Left ventricle myocardium inferior (tissue), 1 donor: ENCODE measurements around the gene TRIM46. TPM values are rescaled to one million over a fixed set of nuclear protein-coding genes. Genes with fewer than 3 reads are reported as not detected.

Experiments used
- DNase-seq: peaks from one replicate; pipeline ENCODE4 v3.0.0-alpha.2; 2020
- H3K27ac ChIP-seq: fragments of 200-600 bp; replicated peaks from 2 replicates; pipeline ENCODE4 v1.8.0; 2021
- H3K27me3 ChIP-seq: fragments of 200-600 bp; 2 replicates; pipeline ENCODE4 v1.8.0; 2021; ENCODE audit warnings: low read depth
- H3K36me3 ChIP-seq: fragments of 200-600 bp; 2 replicates; pipeline ENCODE4 v1.8.0; 2021
- H3K4me1 ChIP-seq: fragments of 200-600 bp; 2 replicates; pipeline ENCODE4 v1.8.0; 2021
- H3K4me3 ChIP-seq: fragments of 200-600 bp; 2 replicates; pipeline ENCODE4 v1.8.0; 2021; ENCODE audit warnings: mild to moderate bottlenecking, moderate library complexity
- H3K9me3 ChIP-seq: fragments of 200-600 bp; replicated peaks from 2 replicates; pipeline ENCODE4 v1.8.0; 2021
- intact Hi-C: fragments of 100-400 bp; cut with micrococcal nuclease; formaldehyde crosslinking; loops from one replicate; pipeline ENCODE4 v1.11.0; 2022
- total RNA-seq: library from RNA; stranded (reverse); fragmentation: NEBNext Ultra II Directional; extraction: Animal tissue kit (Norgen Biotek cat#: 25700); gene quantifications from one replicate; pipeline ENCODE4 v1.2.1, GENCODE V29; 2021
- TF ChIP-seq, protein P1 (sequence below): fragments of 200-600 bp; IDR thresholded peaks from 2 replicates; pipeline ENCODE4 v1.8.0; 2021; ENCODE audit warnings: antibody characterized with exemption, mild to moderate bottlenecking, borderline replicate concordance
- donor health status: DM: no; HTN: yes; CAD: no; lungs with severe emphysema.

The TRIM46 gene
- total RNA-seq, 1 donor from 2014 or later, result 0.11 TPM

DNA sequence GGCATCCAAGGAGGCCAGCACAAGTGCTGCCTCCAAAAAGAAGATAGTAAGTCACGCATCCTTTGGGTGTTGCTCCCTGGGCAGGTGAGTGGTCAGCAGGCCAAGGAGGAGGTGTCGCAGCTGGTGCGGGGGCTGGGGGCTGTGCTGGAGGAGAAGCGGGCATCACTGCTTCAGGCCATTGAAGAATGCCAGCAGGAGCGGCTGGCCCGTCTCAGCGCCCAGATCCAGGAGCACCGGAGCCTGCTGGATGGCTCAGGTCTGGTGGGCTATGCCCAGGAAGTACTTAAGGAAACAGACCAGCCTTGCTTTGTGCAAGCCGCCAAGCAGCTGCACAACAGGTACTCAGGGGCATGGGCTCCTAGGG, 4.3 kb downstream of the TRIM46 start:
- Histone ChIP-seq H3K27ac (no peak overlapping the region), H3K4me3 (peak overlapping the region; percentile 40), H3K9me3 (no peaks in the 10 kb centered on the region), H3K27me3 (peaks cover 27% of the 10 kb centered on the region), H3K36me3 (no peaks in the 10 kb centered on the region), H3K4me1 (peaks cover 25% of the 10 kb centered on the region)
- no peak for DNase-seq
- intact Hi-C loops, result no loop called here
- TF ChIP-seq, protein P1, sequence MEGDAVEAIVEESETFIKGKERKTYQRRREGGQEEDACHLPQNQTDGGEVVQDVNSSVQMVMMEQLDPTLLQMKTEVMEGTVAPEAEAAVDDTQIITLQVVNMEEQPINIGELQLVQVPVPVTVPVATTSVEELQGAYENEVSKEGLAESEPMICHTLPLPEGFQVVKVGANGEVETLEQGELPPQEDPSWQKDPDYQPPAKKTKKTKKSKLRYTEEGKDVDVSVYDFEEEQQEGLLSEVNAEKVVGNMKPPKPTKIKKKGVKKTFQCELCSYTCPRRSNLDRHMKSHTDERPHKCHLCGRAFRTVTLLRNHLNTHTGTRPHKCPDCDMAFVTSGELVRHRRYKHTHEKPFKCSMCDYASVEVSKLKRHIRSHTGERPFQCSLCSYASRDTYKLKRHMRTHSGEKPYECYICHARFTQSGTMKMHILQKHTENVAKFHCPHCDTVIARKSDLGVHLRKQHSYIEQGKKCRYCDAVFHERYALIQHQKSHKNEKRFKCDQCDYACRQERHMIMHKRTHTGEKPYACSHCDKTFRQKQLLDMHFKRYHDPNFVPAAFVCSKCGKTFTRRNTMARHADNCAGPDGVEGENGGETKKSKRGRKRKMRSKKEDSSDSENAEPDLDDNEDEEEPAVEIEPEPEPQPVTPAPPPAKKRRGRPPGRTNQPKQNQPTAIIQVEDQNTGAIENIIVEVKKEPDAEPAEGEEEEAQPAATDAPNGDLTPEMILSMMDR, result no peak

DNA sequence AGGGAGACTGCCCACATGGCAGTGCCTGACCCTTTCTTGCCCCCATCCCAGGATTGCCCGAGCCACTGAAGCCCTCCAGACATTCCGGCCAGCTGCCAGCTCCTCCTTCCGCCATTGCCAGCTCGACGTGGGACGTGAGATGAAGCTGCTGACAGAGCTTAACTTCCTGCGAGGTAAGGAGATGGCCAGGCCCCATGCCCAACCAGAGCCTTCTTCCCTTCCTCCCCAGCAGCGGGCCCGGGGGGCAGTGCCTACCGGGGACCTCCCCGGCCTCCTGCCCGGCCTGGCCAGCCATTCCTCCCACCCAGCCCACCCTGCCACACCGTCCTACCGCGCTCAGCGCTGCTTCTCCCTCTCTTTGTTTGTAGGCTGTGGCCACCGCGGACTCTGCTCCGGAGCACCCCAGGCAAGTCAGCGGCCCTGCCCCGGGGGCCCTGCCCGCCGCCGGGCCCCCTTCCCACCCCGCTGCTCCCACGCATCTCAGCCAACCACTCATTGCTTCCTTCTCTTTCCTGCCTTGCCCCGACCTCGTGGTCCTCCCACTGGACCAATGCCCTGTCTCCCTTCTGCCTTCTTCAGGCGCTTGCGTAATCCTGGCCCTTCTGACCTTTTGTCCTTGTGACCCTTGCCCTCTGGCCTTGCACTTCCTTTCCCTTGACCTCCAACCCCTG, 4.9 kb downstream of the TRIM46 start:
- Histone ChIP-seq H3K36me3 (no peaks in the 10 kb centered on the region), H3K4me3 (peak overlapping the region; percentile 40), H3K4me1 (peaks cover 18% of the 10 kb centered on the region), H3K27me3 (peaks cover 25% of the 10 kb centered on the region), H3K27ac (no peak overlapping the region), H3K9me3 (no peaks in the 10 kb centered on the region)
- TF ChIP-seq, protein P1, result no peak
- intact Hi-C loops, result no loop called here
- no peak for DNase-seq

DNA sequence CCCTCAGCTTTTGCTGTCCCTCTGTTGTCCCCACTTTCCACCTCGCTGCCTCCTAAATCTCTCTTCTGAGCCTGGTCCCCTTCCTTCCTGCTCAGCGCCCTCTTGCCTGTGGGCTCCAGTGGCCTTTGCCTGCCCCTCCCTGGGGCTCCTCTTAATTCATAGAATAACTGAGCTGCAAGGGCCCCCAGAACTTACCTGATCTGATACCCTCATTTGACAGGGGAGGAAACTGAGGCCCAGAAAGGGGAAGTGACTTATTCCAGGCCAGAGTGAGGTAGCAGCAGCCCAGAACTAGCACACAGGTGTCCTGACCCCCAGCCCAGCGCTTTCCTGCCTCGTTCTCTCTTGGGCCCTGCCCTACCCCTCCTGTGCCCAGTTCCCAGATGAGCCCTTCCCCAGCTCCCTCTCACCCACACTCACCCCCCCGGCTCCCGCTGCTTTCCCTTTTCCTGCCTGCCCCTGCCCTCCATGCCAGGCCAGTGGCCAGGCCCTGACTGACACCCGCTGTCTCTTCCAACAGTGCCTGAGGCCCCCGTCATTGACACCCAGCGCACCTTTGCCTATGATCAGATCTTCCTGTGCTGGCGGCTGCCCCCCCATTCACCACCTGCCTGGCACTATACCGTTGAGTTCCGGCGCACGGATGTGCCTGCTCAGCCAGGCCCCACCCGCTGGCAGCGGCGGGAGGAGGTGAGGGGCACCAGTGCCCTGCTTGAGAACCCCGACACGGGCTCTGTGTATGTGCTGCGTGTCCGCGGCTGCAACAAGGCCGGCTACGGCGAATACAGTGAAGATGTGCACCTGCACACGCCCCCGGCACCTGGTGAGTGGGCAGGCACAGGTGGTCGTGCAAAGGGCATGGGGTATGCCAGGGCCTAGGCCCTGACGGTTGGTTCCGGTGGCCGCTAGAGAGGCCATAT, 5.7 kb downstream of the TRIM46 start:
- H3K4me3 ChIP-seq, result no peak overlapping the region
- H3K36me3 ChIP-seq, result no peaks in the 10 kb centered on the region
- intact Hi-C loops, result no loop called here
- H3K27ac ChIP-seq, result no peak overlapping the region
- peaks cover 17% of the 10 kb centered on the region for H3K27me3 ChIP-seq
- H3K9me3 ChIP-seq, result no peaks in the 10 kb centered on the region
- no peak for DNase-seq
- TF ChIP-seq, protein P1, result no peak
- peaks cover 11% of the 10 kb centered on the region for H3K4me1 ChIP-seq

DNA sequence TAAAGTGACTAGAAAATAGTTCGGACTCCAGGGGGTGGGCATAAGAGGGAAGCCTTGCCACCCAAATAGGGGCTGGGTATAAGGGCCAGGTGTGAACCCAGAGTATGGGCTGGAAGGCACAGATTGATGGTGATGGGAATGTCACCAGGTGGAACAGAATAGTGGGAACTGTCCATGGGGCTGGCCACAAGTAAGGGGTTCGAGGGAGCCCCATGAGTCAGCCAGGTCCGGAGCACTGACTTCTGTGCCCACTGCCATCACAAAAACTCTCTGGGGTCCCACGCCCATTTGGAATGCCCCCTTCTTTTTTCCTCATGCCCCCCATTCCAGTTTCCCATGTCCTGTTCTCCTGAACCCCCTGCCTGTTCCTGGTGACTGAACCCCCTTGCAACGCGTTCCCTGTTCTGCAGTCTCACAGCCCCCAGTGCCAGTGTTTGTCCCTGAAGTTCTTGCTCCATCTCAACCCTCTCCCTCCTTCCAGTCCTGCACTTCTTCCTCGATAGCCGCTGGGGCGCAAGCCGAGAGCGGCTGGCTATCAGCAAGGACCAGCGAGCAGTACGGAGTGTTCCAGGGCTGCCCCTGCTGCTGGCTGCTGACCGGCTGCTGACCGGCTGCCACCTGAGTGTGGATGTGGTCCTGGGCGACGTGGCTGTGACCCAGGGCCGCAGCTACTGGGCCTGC, 7.9 kb downstream of the TRIM46 start:
- Histone ChIP-seq H3K4me3 (no peak overlapping the region), H3K9me3 (no peaks in the 10 kb centered on the region), H3K27me3 (no peaks in the 10 kb centered on the region), H3K4me1 (peaks cover 21% of the 10 kb centered on the region), H3K36me3 (no peaks in the 10 kb centered on the region), H3K27ac (no peak overlapping the region)
- intact Hi-C loops, result no loop called here
- DNase-seq, result no peak
- TF ChIP-seq, protein P1, result no peak

DNA sequence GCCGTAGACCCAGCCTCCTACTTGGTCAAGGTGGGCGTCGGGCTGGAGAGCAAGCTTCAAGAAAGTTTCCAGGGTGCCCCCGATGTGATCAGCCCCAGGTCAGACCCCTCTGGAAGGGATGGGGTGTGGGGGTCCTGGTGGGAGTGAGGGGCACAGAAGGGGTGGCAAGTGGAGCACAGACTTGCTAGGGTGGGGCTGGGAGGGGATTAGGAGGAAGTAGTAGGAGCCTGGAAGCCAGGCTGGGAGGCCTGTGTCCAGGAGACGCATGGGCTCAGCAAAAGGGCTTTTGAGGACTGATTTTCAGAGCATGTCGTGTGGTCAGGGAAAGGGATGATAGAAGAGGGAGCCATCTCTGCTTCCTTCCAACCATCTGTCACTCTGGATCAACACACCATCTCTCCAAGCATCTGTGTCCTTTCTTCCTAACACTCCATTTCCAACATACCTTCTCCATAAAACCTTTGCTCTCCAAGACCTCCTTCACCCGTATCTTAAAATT, 8.5 kb downstream of the TRIM46 start:
- H3K27ac ChIP-seq, result no peak overlapping the region
- H3K4me1 ChIP-seq, result peaks cover 16% of the 10 kb centered on the region
- no peak for DNase-seq
- intact Hi-C loops, result no loop called here
- H3K27me3 ChIP-seq, result no peaks in the 10 kb centered on the region
- TF ChIP-seq, protein P1, result no peak
- H3K4me3 ChIP-seq, result no peak overlapping the region
- H3K9me3 ChIP-seq, result no peaks in the 10 kb centered on the region
- no peaks in the 10 kb centered on the region for H3K36me3 ChIP-seq
